NB4 (cell line): Measurements from ENCODE around the gene SH3PXD2B.

Source experiments
- DNase-seq: peaks from one replicate; pipeline ENCODE4 v3.0.0; 2010; ENCODE audit warnings: low read depth
- H3K4me3 ChIP-seq: one replicate; pipeline ENCODE4 v1.5.1; 2011; ENCODE audit warnings: mild to moderate bottlenecking, low read depth, low read length, moderate library complexity
- MYC ChIP-seq: IDR thresholded peaks from 2 replicates; pipeline ENCODE4 v1.6.1; 2011; ENCODE audit warnings: low read depth, low read length
- POLR2A ChIP-seq: IDR thresholded peaks from 2 replicates; pipeline ENCODE4 v1.6.1; 2011; ENCODE audit warnings: mild to moderate bottlenecking; ENCODE audit not compliant: insufficient read length; ENCODE audit errors: extremely low read depth
- TF ChIP-seq, protein P1 (sequence below): IDR thresholded peaks from one replicate; pipeline ENCODE4 v1.5.1; 2012; ENCODE audit warnings: low read depth, low read length
- TF ChIP-seq, protein P2 (sequence below): IDR thresholded peaks from 2 replicates; pipeline ENCODE4 v1.6.1; 2011; ENCODE audit warnings: low read depth, low read length

The SH3PXD2B gene

DNA sequence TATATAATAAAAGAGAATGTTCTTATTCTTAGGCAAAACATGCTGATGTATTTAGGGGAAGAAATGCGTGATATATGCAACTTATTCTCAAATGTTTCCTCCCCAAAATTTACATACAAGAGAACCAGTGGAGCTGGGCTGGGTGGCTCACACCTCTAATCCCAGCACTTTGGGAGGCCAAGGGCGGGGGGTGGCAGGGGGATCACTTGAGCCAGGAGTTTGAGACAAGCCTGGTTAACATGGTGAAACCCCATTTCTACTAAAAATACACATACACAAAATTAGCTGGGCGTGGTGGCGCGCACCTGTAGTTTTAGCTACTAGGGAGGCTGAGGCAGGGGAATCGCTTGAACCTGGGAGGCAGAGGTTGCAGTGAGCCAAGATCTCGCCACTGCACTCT lies 143.3 kb downstream of the SH3PXD2B start:
- no peak for DNase-seq
- no peak for TF ChIP-seq POLR2A
- TF ChIP-seq, protein P1, sequence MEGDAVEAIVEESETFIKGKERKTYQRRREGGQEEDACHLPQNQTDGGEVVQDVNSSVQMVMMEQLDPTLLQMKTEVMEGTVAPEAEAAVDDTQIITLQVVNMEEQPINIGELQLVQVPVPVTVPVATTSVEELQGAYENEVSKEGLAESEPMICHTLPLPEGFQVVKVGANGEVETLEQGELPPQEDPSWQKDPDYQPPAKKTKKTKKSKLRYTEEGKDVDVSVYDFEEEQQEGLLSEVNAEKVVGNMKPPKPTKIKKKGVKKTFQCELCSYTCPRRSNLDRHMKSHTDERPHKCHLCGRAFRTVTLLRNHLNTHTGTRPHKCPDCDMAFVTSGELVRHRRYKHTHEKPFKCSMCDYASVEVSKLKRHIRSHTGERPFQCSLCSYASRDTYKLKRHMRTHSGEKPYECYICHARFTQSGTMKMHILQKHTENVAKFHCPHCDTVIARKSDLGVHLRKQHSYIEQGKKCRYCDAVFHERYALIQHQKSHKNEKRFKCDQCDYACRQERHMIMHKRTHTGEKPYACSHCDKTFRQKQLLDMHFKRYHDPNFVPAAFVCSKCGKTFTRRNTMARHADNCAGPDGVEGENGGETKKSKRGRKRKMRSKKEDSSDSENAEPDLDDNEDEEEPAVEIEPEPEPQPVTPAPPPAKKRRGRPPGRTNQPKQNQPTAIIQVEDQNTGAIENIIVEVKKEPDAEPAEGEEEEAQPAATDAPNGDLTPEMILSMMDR = no peak
- TF ChIP-seq MYC = no peak
- TF ChIP-seq, protein P2, sequence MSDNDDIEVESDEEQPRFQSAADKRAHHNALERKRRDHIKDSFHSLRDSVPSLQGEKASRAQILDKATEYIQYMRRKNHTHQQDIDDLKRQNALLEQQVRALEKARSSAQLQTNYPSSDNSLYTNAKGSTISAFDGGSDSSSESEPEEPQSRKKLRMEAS = no peak
- no peak overlapping the region for H3K4me3 ChIP-seq

DNA sequence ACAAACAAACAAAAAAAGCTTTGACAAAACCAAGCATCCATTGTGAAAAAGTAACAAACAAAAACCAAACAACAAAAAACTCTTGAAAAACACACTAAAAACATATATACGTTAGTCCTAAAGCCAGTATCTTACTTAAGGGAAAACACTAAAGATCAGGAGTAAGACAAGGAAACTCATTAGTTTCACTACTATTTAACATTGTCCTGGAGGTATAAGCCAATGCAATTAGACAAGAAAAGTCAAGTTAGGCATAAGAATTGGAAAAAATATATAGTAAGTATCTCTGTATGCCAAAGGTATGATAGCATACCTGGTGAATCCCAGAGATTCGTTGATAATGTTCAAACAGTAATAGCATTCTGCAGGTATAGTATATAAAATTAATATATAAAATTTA lies 148.9 kb downstream of the SH3PXD2B start:
- DNase-seq = no peak
- H3K4me3 ChIP-seq = no peak overlapping the region
- TF ChIP-seq, protein P1 = no peak
- TF ChIP-seq, protein P2 = no peak
- TF ChIP-seq POLR2A (no peak), MYC (no peak)

DNA sequence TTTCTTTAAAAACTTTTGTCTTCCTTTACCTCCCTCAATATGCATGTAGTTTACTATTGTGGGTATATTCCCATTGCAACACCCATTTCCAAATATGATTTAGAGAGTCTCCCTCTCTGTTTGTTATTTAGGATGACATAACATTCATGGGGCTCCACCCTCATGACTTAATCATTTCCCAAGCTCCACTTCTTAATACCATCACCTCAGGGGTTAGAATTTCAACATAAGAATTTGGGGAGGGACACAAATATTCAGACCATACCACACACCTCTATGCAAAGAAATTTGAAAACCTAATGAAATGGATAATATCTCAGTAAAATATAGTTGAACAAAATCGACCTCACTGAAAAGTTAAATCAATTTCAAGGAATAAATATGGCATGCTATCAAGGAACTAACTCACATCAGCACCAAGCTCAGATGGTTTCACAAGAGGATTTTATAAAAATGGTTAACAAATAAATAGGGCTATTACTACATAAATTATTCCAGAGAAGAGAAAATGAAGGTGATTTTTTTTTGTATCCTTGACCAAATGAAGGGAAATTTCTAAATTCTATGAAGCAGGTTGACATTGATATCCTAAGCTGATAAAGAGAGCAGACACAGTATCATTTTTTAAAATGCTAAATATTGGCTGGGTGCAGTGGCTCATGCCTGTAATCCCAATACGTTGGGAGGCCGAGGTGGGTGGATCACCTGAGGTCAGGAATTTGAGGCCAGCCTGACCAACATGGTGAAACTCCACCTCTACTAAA lies 150.6 kb downstream of the SH3PXD2B start:
- TF ChIP-seq, protein P2 = no peak
- TF ChIP-seq MYC = no peak
- TF ChIP-seq POLR2A = no peak
- TF ChIP-seq, protein P1 = no peak

DNA sequence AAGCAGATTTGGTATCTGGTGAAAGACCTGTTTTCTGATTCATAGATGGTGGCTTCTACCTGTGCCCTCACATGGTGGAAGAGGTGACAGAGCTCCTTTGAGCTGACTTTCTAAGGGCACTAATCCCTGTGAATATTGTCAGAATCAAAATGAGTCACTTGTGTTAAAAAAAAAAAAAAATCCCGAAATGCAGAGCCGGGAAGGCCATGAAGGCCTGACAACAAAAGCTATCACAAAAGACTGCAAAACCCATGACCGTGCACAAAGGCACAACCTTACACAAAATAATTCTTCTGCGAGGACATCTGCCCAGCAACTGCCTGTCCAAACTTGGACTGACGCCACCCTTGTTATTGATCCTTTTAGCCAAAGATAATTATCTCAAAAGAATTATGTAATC lies 151.2 kb downstream of the SH3PXD2B start:
- TF ChIP-seq, protein P2 = no peak
- TF ChIP-seq MYC = no peak
- no peak for TF ChIP-seq POLR2A
- TF ChIP-seq, protein P1 = no peak
- no peak overlapping the region for H3K4me3 ChIP-seq
- DNase-seq = no peak

More for the DNA sequence above, 150.6 kb downstream of the SH3PXD2B start:
- H3K4me3 ChIP-seq = no peak overlapping the region
- peak; percentile 37 for DNase-seq

DNA sequence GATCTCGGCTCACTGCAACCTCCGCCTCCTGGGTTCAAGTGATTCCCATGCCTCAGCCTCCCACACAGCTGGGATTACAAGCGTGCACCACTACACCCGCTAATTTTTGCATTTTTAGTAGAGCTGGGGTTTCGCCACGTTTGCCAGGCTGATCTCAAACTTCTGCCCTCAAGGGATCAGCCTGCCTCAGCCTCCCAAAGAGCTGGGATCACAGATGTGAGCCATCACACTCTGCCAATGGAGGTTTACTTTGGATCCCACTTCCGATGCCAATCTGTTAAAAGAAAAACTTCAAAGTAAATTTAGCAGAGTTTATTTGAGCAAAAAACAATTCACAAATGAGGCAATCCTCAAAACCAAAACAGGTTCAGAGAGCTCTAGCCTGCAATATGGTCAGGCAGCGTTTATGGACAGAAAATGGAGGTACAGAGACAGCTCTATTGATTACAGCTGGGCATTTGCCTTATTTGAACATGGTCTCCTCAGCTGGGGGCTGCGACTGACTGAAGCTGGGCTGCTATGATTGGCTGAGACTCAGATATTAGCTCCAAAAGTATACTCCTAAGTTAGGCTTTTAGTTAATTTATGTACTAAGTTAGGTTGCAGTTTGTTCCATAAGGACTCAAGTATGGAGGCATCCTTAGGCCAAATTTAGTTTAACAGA lies 152.1 kb downstream of the SH3PXD2B start:
- TF ChIP-seq POLR2A = no peak
- TF ChIP-seq MYC = no peak
- TF ChIP-seq, protein P2 = no peak
- TF ChIP-seq, protein P1 = no peak
- no peak for DNase-seq
- no peak overlapping the region for H3K4me3 ChIP-seq
